Measurements from ENCODE around the gene LCN2.

- no peak for TF ChIP-seq CTCF (IDR thresholded peaks at IDR 0.05)
- no peak for TF ChIP-seq ZFX (IDR thresholded peaks at IDR 0.05; ENCODE audit: borderline replicate concordance)
Measured at GRCh38 chr9:128121924-128122808, 27.1 kb upstream of the LCN2 start.

Measured in 22Rv1 (cell line).